GM23248 (cell line): ENCODE measurements around the gene CORIN.

Experiments used
- EZH2 ChIP-seq: fragments of 200-600 bp; sonication (generic); IDR thresholded peaks from 2 replicates; pipeline ENCODE4 v1.6.1; 2018; ENCODE audit warnings: antibody characterized with exemption, mild to moderate bottlenecking; ENCODE audit not compliant: insufficient read depth, poor library complexity, severe bottlenecking
- EZH2phosphoT487 ChIP-seq: fragments of 200-600 bp; sonication (generic); IDR thresholded peaks from 2 replicates; pipeline ENCODE4 v1.6.1; 2018; ENCODE audit warnings: antibody characterized with exemption, moderate library complexity, mild to moderate bottlenecking, low read depth; ENCODE audit not compliant: insufficient read depth

- TF ChIP-seq EZH2, result no peak
- TF ChIP-seq EZH2phosphoT487, result no peak
Measured at GRCh38 chr4:47646372-47646771, 191.5 kb downstream of the CORIN start.
